22Rv1 (cell line): ENCODE results near the gene RPRD1A.

ENCODE experiments used
- ZFX ChIP-seq: fragments of 450-650 bp; IDR thresholded peaks from 2 replicates; pipeline ENCODE4 v1.6.1; 2017; ENCODE audit warnings: antibody characterized with exemption, borderline replicate concordance
- TF ChIP-seq, protein P1 (sequence below): fragments of 450-650 bp; IDR thresholded peaks from 2 replicates; pipeline ENCODE4 v1.5.1; 2017; ENCODE audit warnings: mild to moderate bottlenecking

- TF ChIP-seq, protein P1, sequence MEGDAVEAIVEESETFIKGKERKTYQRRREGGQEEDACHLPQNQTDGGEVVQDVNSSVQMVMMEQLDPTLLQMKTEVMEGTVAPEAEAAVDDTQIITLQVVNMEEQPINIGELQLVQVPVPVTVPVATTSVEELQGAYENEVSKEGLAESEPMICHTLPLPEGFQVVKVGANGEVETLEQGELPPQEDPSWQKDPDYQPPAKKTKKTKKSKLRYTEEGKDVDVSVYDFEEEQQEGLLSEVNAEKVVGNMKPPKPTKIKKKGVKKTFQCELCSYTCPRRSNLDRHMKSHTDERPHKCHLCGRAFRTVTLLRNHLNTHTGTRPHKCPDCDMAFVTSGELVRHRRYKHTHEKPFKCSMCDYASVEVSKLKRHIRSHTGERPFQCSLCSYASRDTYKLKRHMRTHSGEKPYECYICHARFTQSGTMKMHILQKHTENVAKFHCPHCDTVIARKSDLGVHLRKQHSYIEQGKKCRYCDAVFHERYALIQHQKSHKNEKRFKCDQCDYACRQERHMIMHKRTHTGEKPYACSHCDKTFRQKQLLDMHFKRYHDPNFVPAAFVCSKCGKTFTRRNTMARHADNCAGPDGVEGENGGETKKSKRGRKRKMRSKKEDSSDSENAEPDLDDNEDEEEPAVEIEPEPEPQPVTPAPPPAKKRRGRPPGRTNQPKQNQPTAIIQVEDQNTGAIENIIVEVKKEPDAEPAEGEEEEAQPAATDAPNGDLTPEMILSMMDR = no peak
- no peak for TF ChIP-seq ZFX
Observed at GRCh38 chr18:36114738-36115137, 47.4 kb upstream of the RPRD1A start.
